H9 (cell line): ENCODE measurements around the gene KIF11. TPM values are rescaled to one million over a fixed set of nuclear protein-coding genes. Genes with fewer than 3 reads are reported as not detected.

Source experiments
- DNase-seq: peaks from one replicate; pipeline ENCODE4 v3.0.0-alpha.2; 2017
- H2AFZ ChIP-seq: one replicate; pipeline ENCODE4 v1.6.1; 2013; ENCODE audit warnings: mild to moderate bottlenecking, low read length, control low read depth, moderate library complexity
- H2AK5ac ChIP-seq: 2 replicates; pipeline ENCODE4 v1.6.1; 2013; ENCODE audit warnings: low read length, control low read depth, mixed read lengths; ENCODE audit not compliant: insufficient read length
- H2BK120ac ChIP-seq: one replicate; pipeline ENCODE4 v1.6.1; 2013; ENCODE audit warnings: low read depth, mild to moderate bottlenecking, low read length, control low read depth, inconsistent platforms; ENCODE audit not compliant: poor library complexity, severe bottlenecking
- H2BK12ac ChIP-seq: 2 replicates; pipeline ENCODE4 v1.6.1; 2013; ENCODE audit warnings: low read length, control low read depth, mixed read lengths, low read depth; ENCODE audit not compliant: insufficient read length
- H2BK15ac ChIP-seq: 2 replicates; pipeline ENCODE4 v1.6.1; 2013; ENCODE audit warnings: low read depth, low read length, control low read depth
- H2BK20ac ChIP-seq: one replicate; pipeline ENCODE4 v1.6.1; 2013; ENCODE audit warnings: low read depth, mild to moderate bottlenecking, low read length, control low read depth, inconsistent platforms; ENCODE audit not compliant: poor library complexity, severe bottlenecking
- H2BK5ac ChIP-seq: 2 replicates; pipeline ENCODE4 v1.6.1; 2013; ENCODE audit warnings: low read length, control low read depth, mixed read lengths; ENCODE audit not compliant: insufficient read length
- H3K14ac ChIP-seq: 2 replicates; pipeline ENCODE4 v1.6.1; 2013; ENCODE audit warnings: low read length, control low read depth; ENCODE audit not compliant: insufficient read depth
- H3K18ac ChIP-seq: 2 replicates; pipeline ENCODE4 v1.6.1; 2013; ENCODE audit warnings: low read depth, mild to moderate bottlenecking, mixed read lengths, low read length, control low read depth; ENCODE audit not compliant: insufficient read length
- H3K23ac ChIP-seq: 2 replicates; pipeline ENCODE4 v1.6.1; 2013; ENCODE audit warnings: low read length, control low read depth, mixed read lengths, low read depth; ENCODE audit not compliant: insufficient read length
- H3K23me2 ChIP-seq: 2 replicates; pipeline ENCODE4 v1.6.1; 2013; ENCODE audit warnings: low read depth, mild to moderate bottlenecking, mixed read lengths, low read length, control low read depth; ENCODE audit not compliant: insufficient read length, poor library complexity, severe bottlenecking
- H3K27ac ChIP-seq: 2 replicates; pipeline ENCODE4 v1.5.1; 2013; ENCODE audit warnings: low read length, control low read depth, mixed read lengths, low read depth; ENCODE audit not compliant: insufficient read length
- H3K27me3 ChIP-seq: 2 replicates; pipeline ENCODE4 v1.6.1; 2013; ENCODE audit warnings: low read length, control low read depth, inconsistent platforms; ENCODE audit not compliant: insufficient read depth
- H3K4ac ChIP-seq: 2 replicates; pipeline ENCODE4 v1.6.1; 2013; ENCODE audit warnings: low read depth, mild to moderate bottlenecking, control low read depth, inconsistent platforms, low read length, moderate library complexity
- H3K4me1 ChIP-seq: 2 replicates; pipeline ENCODE4 v1.6.1; 2013; ENCODE audit warnings: low read length, control low read depth, inconsistent platforms; ENCODE audit not compliant: insufficient read depth
- H3K4me2 ChIP-seq: 2 replicates; pipeline ENCODE4 v1.6.1; 2013; ENCODE audit warnings: low read length, control low read depth, mixed read lengths; ENCODE audit not compliant: insufficient read length, insufficient read depth
- H3K56ac ChIP-seq: 2 replicates; pipeline ENCODE4 v1.6.1; 2013; ENCODE audit warnings: low read depth, mild to moderate bottlenecking, mixed read lengths, low read length, control low read depth; ENCODE audit not compliant: insufficient read length
- H3K79me1 ChIP-seq: 2 replicates; pipeline ENCODE4 v1.6.1; 2013; ENCODE audit warnings: low read depth, mild to moderate bottlenecking, moderate library complexity, low read length, control low read depth, inconsistent platforms; ENCODE audit not compliant: insufficient read depth, poor library complexity, severe bottlenecking
- H3K79me2 ChIP-seq: 2 replicates; pipeline ENCODE4 v1.6.1; 2013; ENCODE audit warnings: low read length, control low read depth, inconsistent platforms; ENCODE audit not compliant: insufficient read depth
- H3K9ac ChIP-seq: 2 replicates; pipeline ENCODE4 v1.6.1; 2013; ENCODE audit warnings: low read length, control low read depth, mixed read lengths; ENCODE audit not compliant: insufficient read length; ENCODE audit errors: extremely low read depth
- H3K9me3 ChIP-seq: one replicate; pipeline ENCODE4 v1.6.1; 2013; ENCODE audit warnings: low read depth, low read length, inconsistent platforms; ENCODE audit not compliant: control insufficient read depth
- H3T11ph ChIP-seq: one replicate; pipeline ENCODE4 v1.6.1; 2013; ENCODE audit warnings: mild to moderate bottlenecking, low read length, control low read depth, inconsistent platforms
- H4K20me1 ChIP-seq: one replicate; pipeline ENCODE4 v1.6.1; 2013; ENCODE audit not compliant: control insufficient read depth, insufficient read length, insufficient read depth
- H4K5ac ChIP-seq: 2 replicates; pipeline ENCODE4 v1.6.1; 2013; ENCODE audit warnings: low read depth, mild to moderate bottlenecking, mixed read lengths, low read length, control low read depth; ENCODE audit not compliant: insufficient read length
- H4K8ac ChIP-seq: replicated peaks from 2 replicates; pipeline ENCODE4 v1.6.1; 2013; ENCODE audit warnings: low read length, control low read depth, mixed read lengths, low read depth; ENCODE audit not compliant: insufficient read length
- H4K91ac ChIP-seq: 2 replicates; pipeline ENCODE4 v1.6.1; 2013; ENCODE audit warnings: low read depth, mild to moderate bottlenecking, moderate library complexity, mixed read lengths, low read length, control low read depth; ENCODE audit not compliant: insufficient read length
- H3K27ac Mint-ChIP-seq, 3 experiments: 2 replicates in 2 of 3; 3 replicates in 1 of 3; pipeline ENCODE4 v1.8.0; 2020 to 2021; ENCODE audit warnings: mixed read lengths in 3 of 3, mild to moderate bottlenecking in 1 of 3, moderate library complexity in 1 of 3
- H3K27me3 Mint-ChIP-seq: 2 replicates; pipeline ENCODE4 v1.8.0; 2021; ENCODE audit warnings: low read depth, mild to moderate bottlenecking, moderate library complexity, mixed read lengths
- H3K36me3 Mint-ChIP-seq, 3 experiments: 2 replicates in 2 of 3; 3 replicates in 1 of 3; pipeline ENCODE4 v1.8.0; 2020 to 2021; ENCODE audit warnings: low read depth in 3 of 3, mixed read lengths in 3 of 3; ENCODE audit not compliant: insufficient read depth in 1 of 3
- H3K4me1 Mint-ChIP-seq, 2 experiments: 2 replicates each; pipeline ENCODE4 v1.8.0; 2020; ENCODE audit warnings: mixed read lengths in 2 of 2
- H3K4me3 Mint-ChIP-seq, 2 experiments: 2 replicates in 1 of 2; 3 replicates in 1 of 2; pipeline ENCODE4 v1.8.0; 2020 to 2021; ENCODE audit warnings: mild to moderate bottlenecking in 2 of 2, mixed read lengths in 2 of 2, moderate library complexity in 1 of 2
- H3K9me3 Mint-ChIP-seq, 2 experiments: 2 replicates in 1 of 2; 3 replicates in 1 of 2; pipeline ENCODE4 v1.8.0; 2020; ENCODE audit warnings: mild to moderate bottlenecking in 2 of 2, mixed read lengths in 2 of 2, moderate library complexity in 1 of 2
- WGBS: extraction: QIAGEN DNeasy Blood & Tissue Kit; methylation state at CpG from one replicate; pipeline ENCODE4 v1.1.7; 2013; ENCODE audit warnings: missing lambda C conversion rate, low lambda C conversion rate, mixed read lengths; ENCODE audit not compliant: insufficient read length; ENCODE audit errors: extremely low coverage; 5-methylcytosine and 5-hydroxymethylcytosine counted together
- total RNA-seq: library from RNA; stranded (reverse); gene quantifications from 2 replicates; pipeline ENCODE4 v1.2.1, GENCODE V29; 2021
- TF ChIP-seq, protein P1 (sequence below): fragments of 200-600 bp; sonication (generic); conservative IDR thresholded peaks from 3 replicates; pipeline ENCODE4 v1.8.0; 2021; ENCODE audit warnings: antibody characterized with exemption, mild to moderate bottlenecking

The KIF11 gene
- total RNA-seq, 1 experiment from 2014 or later: 54.4 TPM

DNA sequence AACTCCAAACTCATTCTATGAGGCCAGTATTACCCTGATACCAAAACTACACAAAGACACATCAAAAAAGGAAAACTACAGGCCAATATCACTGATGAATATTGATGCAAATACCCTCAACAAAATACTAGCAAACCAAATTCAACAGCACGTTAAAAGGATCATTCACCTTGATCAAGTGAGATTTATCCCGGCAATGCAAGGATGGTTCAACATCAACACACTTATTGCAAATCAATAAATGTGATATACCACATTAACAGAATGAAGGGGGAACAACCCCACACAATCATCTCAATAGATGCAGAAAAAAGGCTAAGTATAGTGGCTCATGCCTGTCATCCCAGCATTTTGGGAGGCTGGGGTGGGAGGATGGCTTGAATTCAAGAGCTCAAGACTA, 39.0 kb upstream of the KIF11 start:
- Mint-ChIP-seq H3K27me3 (no peaks in the 10 kb centered on the region), H3K36me3 (peaks cover 42 to 55% (median 47%) of the 10 kb centered on the region in 3 experiments), H3K27ac (no peak overlapping the region), H3K4me3 (no peak overlapping the region), H3K9me3 (peaks cover under 1 to 2% of the 10 kb centered on the region in 2 experiments; a peak in 2 of 5 replicates), H3K4me1 (no peaks in the 10 kb centered on the region)
- H3K18ac ChIP-seq: no peak overlapping the region
- no peak overlapping the region for H2AK5ac ChIP-seq
- no peak overlapping the region for H4K5ac ChIP-seq
- no peaks in the 10 kb centered on the region for H3K23me2 ChIP-seq
- 0 out of 2 replicates have a peak, but pooled peaks cover 4% of the 10 kb centered on the region for H3K79me2 ChIP-seq
- no peaks in the 10 kb centered on the region for H3K4me1 ChIP-seq
- H2BK12ac ChIP-seq: no peak overlapping the region
- no peak overlapping the region for H3K27ac ChIP-seq
- no peak overlapping the region for H4K91ac ChIP-seq
- TF ChIP-seq, protein P1, sequence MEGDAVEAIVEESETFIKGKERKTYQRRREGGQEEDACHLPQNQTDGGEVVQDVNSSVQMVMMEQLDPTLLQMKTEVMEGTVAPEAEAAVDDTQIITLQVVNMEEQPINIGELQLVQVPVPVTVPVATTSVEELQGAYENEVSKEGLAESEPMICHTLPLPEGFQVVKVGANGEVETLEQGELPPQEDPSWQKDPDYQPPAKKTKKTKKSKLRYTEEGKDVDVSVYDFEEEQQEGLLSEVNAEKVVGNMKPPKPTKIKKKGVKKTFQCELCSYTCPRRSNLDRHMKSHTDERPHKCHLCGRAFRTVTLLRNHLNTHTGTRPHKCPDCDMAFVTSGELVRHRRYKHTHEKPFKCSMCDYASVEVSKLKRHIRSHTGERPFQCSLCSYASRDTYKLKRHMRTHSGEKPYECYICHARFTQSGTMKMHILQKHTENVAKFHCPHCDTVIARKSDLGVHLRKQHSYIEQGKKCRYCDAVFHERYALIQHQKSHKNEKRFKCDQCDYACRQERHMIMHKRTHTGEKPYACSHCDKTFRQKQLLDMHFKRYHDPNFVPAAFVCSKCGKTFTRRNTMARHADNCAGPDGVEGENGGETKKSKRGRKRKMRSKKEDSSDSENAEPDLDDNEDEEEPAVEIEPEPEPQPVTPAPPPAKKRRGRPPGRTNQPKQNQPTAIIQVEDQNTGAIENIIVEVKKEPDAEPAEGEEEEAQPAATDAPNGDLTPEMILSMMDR: no peak
- H4K8ac ChIP-seq: no peak overlapping the region
- H2BK120ac ChIP-seq: no peak overlapping the region
- H3K9ac ChIP-seq: no peak overlapping the region
- no peak overlapping the region for H3K4me2 ChIP-seq
- H3K14ac ChIP-seq: no peak overlapping the region
- H3K9me3 ChIP-seq: no peaks in the 10 kb centered on the region
- no peak overlapping the region for H2BK15ac ChIP-seq
- no peak overlapping the region for H2BK20ac ChIP-seq
- no peak overlapping the region for H3T11ph ChIP-seq
- H3K56ac ChIP-seq: no peak overlapping the region
- no peak overlapping the region for H3K23ac ChIP-seq
- H4K20me1 ChIP-seq: no peaks in the 10 kb centered on the region
- H3K4ac ChIP-seq: no peak overlapping the region
- peaks cover 7% of the 10 kb centered on the region for H3K79me1 ChIP-seq
- no peaks in the 10 kb centered on the region for H3K27me3 ChIP-seq
- no peak for DNase-seq
- H2AFZ ChIP-seq: no peak overlapping the region
- no CpG with 5 or more reads among the region's 2 CpGs for WGBS
- H2BK5ac ChIP-seq: no peak overlapping the region
